Gastrocnemius medialis (tissue), 4 donors: ENCODE measurements around the gene AP1G2. TPM values are rescaled to one million over a fixed set of nuclear protein-coding genes. Genes with fewer than 3 reads are reported as not detected.
"Not testable (repeated sequence)": the region's sequence is repeated elsewhere in the genome, so short reads cannot be mapped to it uniquely, and the experiment has no call there.

Experiments
- ATAC-seq, 2 donors: fragments of 150-250 bp; one replicate each; pipeline ENCODE4 v1.9.1; 2016
- DNase-seq, 2 donors: peaks; one replicate each; pipeline ENCODE4 v3.0.0-alpha.2; 2019
- H3K27ac ChIP-seq, 4 donors: fragments of 200-600 bp; sonication (generic); 1 replicate in 1 of 4; 2 replicates in 3 of 4; pipeline ENCODE4 v1.5.1; 2016 to 2018; ENCODE audit warnings: mild to moderate bottlenecking in 2 of 4, moderate library complexity in 1 of 4
- H3K27me3 ChIP-seq, 3 donors: fragments of 200-600 bp; sonication (generic) in 2 of 3; 1 replicate in 1 of 3; 2 replicates in 2 of 3; pipeline versions ENCODE4 v1.5.1 to v1.6.0; 2016 to 2019; ENCODE audit warnings: mild to moderate bottlenecking in 1 of 3, moderate library complexity in 1 of 3
- H3K36me3 ChIP-seq, 2 donors: fragments of 200-600 bp; sonication (generic) in 1 of 2; one replicate each; pipeline ENCODE4 v1.5.1; 2017 to 2018
- H3K4me1 ChIP-seq, 2 donors: fragments of 200-600 bp; sonication (generic) in 1 of 2; one replicate each; pipeline ENCODE4 v1.5.1; 2016 to 2017; ENCODE audit warnings: mild to moderate bottlenecking in 2 of 2
- H3K4me3 ChIP-seq, 4 donors: fragments of 200-600 bp; sonication (generic) in 3 of 4; 1 replicate in 1 of 4; 2 replicates in 3 of 4; pipeline ENCODE4 v1.5.1; 2016 to 2019; ENCODE audit warnings: mild to moderate bottlenecking in 2 of 4
- H3K9me3 ChIP-seq, 3 donors: fragments of 200-600 bp; sonication (generic) in 2 of 3; 1 replicate in 1 of 3; 2 replicates in 2 of 3; pipeline ENCODE4 v1.5.1; 2016 to 2019
- CTCF ChIP-seq, 5 experiments: fragments of 450-650 bp in 3 of 5; fragments of 200-600 bp in 2 of 5; sonication (generic) in 2 of 5; IDR thresholded peaks in 4 of 5; conservative IDR thresholded peaks in 1 of 5; 1 replicate in 4 of 5; 2 replicates in 1 of 5; pipeline ENCODE4 v1.5.1; 2016 to 2019; ENCODE audit warnings: antibody characterized with exemption in 5 of 5, mild to moderate bottlenecking in 3 of 5, moderate library complexity in 3 of 5
- POLR2A ChIP-seq, 2 donors: fragments of 450-650 bp; IDR thresholded peaks; one replicate each; pipeline ENCODE4 v1.6.1; 2017; ENCODE audit warnings: antibody characterized with exemption in 2 of 2, mild to moderate bottlenecking in 2 of 2, moderate library complexity in 2 of 2
- in situ Hi-C, 4 donors: fragments of 200-750 bp; cut with MboI; loops; one replicate each; pipeline versions ENCODE4 v1.15.0 to v1.8.0; 2017; ENCODE audit warnings: low sequenced_read_pairs in 4 of 4
- intact Hi-C: fragments of 100-400 bp; cut with DNase I; formaldehyde crosslinking; loops from one replicate; pipeline ENCODE4 v1.15.1; 2023; ENCODE audit warnings: low total_unique reads
- total RNA-seq, 4 donors: library from RNA; depleted of rRNA; stranded (reverse); fragments of >200 nt; gene quantifications; one replicate each; pipeline versions ENCODE4 v1.1.0 to v1.2.3, GENCODE V29; 2016

Gene AP1G2
- total RNA-seq, 4 donors from 2014 or later, result 1.5 to 31.5 (median 7.8) TPM

GRCh38 chr14:23537351-23538049 is 30.1 kb downstream of the AP1G2 start:
- no peaks in the 10 kb centered on the region for H3K27me3 ChIP-seq
- no peak for ATAC-seq
- no peak for DNase-seq
- no peaks in the 10 kb centered on the region for H3K9me3 ChIP-seq
- TF ChIP-seq POLR2A (IDR thresholded peaks at IDR 0.05) (no peak), CTCF (IDR thresholded peaks at IDR 0.05 in 4 of 5, conservative IDR thresholded peaks at IDR 0.05 in 1 of 5) (no peak)
- H3K27ac ChIP-seq, result no peak overlapping the region
- no peak overlapping the region for H3K4me3 ChIP-seq
- in situ Hi-C loops (no loop called here), intact Hi-C loops (no loop called here)
- no peaks in the 10 kb centered on the region for H3K36me3 ChIP-seq
- no peaks in the 10 kb centered on the region for H3K4me1 ChIP-seq

GRCh38 chr14:23536906-23537305 is 30.7 kb downstream of the AP1G2 start:
- H3K27me3 ChIP-seq, intact Hi-C loops: not testable (repeated sequence)

GRCh38 chr14:23536494-23536893 is 31.1 kb downstream of the AP1G2 start:
- Histone ChIP-seq H3K36me3 (no peaks in the 10 kb centered on the region), H3K9me3 (no peaks in the 10 kb centered on the region), H3K27ac (no peak overlapping the region), H3K4me3 (no peak overlapping the region), H3K27me3 (no peaks in the 10 kb centered on the region), H3K4me1 (no peaks in the 10 kb centered on the region)
- in situ Hi-C loops (no loop called here), intact Hi-C loops (no loop called here)
- DNase-seq (no peak), ATAC-seq (no peak)
- no peak for TF ChIP-seq CTCF (IDR thresholded peaks at IDR 0.05 in 4 of 5, conservative IDR thresholded peaks at IDR 0.05 in 1 of 5)
- no peak for TF ChIP-seq POLR2A (IDR thresholded peaks at IDR 0.05)

More at GRCh38 chr14:23536906-23537305, 30.7 kb downstream of the AP1G2 start:
- in situ Hi-C loops, H3K9me3 ChIP-seq, DNase-seq, H3K4me1 ChIP-seq, H3K27ac ChIP-seq, ATAC-seq, H3K36me3 ChIP-seq, H3K4me3 ChIP-seq: not testable (repeated sequence)

- Histone ChIP-seq H3K4me3 (no peak overlapping the region), H3K27me3 (no peaks in the 10 kb centered on the region), H3K9me3 (no peaks in the 10 kb centered on the region), H3K4me1 (no peaks in the 10 kb centered on the region), H3K27ac (no peak overlapping the region), H3K36me3 (no peaks in the 10 kb centered on the region)
- no peak for ATAC-seq
- no peak for DNase-seq
- TF ChIP-seq POLR2A (IDR thresholded peaks at IDR 0.05) (no peak), CTCF (IDR thresholded peaks at IDR 0.05 in 4 of 5, conservative IDR thresholded peaks at IDR 0.05 in 1 of 5) (no peak)
- in situ Hi-C loops (no loop called here), intact Hi-C loops (no loop called here)
Observed at GRCh38 chr14:23535943-23536342, 31.6 kb downstream of the AP1G2 start.

GRCh38 chr14:23533652-23534435 is 33.7 kb downstream of the AP1G2 start:
- H3K27ac ChIP-seq, result no peak overlapping the region
- intact Hi-C loops (no loop called here), in situ Hi-C loops (no loop called here)
- no peak for ATAC-seq
- H3K4me1 ChIP-seq, result no peaks in the 10 kb centered on the region
- H3K36me3 ChIP-seq, result no peaks in the 10 kb centered on the region
- no peak for DNase-seq
- H3K4me3 ChIP-seq, result no peak overlapping the region
- TF ChIP-seq CTCF (IDR thresholded peaks at IDR 0.05 in 4 of 5, conservative IDR thresholded peaks at IDR 0.05 in 1 of 5) (no peak), POLR2A (IDR thresholded peaks at IDR 0.05) (no peak)
- no peaks in the 10 kb centered on the region for H3K27me3 ChIP-seq
- H3K9me3 ChIP-seq, result no peaks in the 10 kb centered on the region
